Activated T-cell treated with anti-CD3 and anti-CD28 coated beads, Interleukin-2, amount 50 U/mL, for 4 hours (primary cell): ENCODE measurements around the gene HECTD1. TPM values are rescaled to one million over a fixed set of nuclear protein-coding genes. Genes with fewer than 3 reads are reported as not detected.
"Not testable (repeated sequence)": the region's sequence is repeated elsewhere in the genome, so short reads cannot be mapped to it uniquely, and the experiment has no call there.

Source experiments
- ATAC-seq, 2 donors: fragments of 200-7000 bp; cut with Tn5 transposase; one replicate each; pipeline ENCODE4 v1.10.0; 2021
- DNase-seq: peaks from one replicate; pipeline ENCODE4 v3.0.0-alpha.2; 2020
- H3K27me3 Mint-ChIP-seq: one replicate; pipeline ENCODE4 v1.8.0; 2021; ENCODE audit warnings: low read depth, mixed read lengths
- H3K36me3 Mint-ChIP-seq: one replicate; pipeline ENCODE4 v1.8.0; 2022; ENCODE audit warnings: mixed read lengths; ENCODE audit not compliant: insufficient read depth
- H3K4me1 Mint-ChIP-seq: one replicate; pipeline ENCODE4 v1.8.0; 2021; ENCODE audit warnings: low read depth, mixed read lengths
- H3K4me3 Mint-ChIP-seq: one replicate; pipeline ENCODE4 v1.8.0; 2021; ENCODE audit warnings: mild to moderate bottlenecking, moderate library complexity, mixed read lengths
- H3K9me3 Mint-ChIP-seq: one replicate; pipeline ENCODE4 v1.8.0; 2021; ENCODE audit warnings: mixed read lengths
- total RNA-seq, 3 donors: library from RNA; stranded (reverse); gene quantifications; one replicate each; pipeline ENCODE4 v1.2.1, GENCODE V29; 2021

HECTD1 gene
- total RNA-seq, 3 donors from 2014 or later, result 100 to 102 (median 101) TPM

DNA sequence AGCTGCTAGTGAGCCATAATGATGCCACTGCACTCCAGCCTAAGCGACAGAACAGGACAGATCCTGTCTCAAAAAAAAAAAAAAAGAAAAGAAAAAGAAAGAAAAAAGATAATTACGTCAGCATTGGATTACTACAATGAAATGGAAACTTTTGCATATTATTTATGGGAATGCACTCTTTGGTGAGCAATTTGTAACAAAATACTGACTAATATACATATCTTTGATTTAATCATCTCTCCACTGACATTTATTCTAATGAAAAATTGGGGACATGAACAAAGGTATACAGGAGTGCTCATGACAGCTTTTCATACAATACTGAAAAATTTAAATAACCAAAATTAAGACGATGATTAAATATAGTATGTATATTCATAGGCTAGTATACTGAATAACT is 27.9 kb upstream of the HECTD1 start:
- H3K27me3 Mint-ChIP-seq, result no peaks in the 10 kb centered on the region
- peaks cover 3% of the 10 kb centered on the region for H3K4me1 Mint-ChIP-seq
- ATAC-seq (no peak), DNase-seq (no peak)
- no peaks in the 10 kb centered on the region for H3K36me3 Mint-ChIP-seq
- H3K9me3 Mint-ChIP-seq, result no peaks in the 10 kb centered on the region
- no peak overlapping the region for H3K4me3 Mint-ChIP-seq

DNA sequence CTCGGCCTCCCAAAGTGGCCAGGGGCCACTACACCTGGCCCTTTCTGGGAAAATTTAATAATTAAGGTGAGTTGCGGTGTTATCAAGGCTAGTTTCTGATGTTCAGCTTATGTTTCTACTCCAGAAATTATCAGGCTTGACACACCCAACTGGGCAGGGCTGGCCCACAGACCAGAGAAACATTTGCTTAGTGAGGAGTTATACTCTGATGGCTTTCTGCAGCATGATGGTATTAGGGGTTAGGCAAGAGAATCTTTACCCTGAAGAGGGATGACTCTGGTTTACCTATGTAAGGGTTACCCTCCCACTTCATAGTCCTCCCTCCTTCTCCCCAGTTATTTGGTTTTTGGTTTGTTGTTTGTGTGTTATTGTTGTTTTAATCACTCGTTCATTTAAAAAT is 24.5 kb upstream of the HECTD1 start:
- Mint-ChIP-seq H3K4me3 (no peak overlapping the region), H3K9me3 (no peaks in the 10 kb centered on the region), H3K36me3 (no peaks in the 10 kb centered on the region), H3K4me1 (no peaks in the 10 kb centered on the region), H3K27me3 (no peaks in the 10 kb centered on the region)
- no peak for ATAC-seq
- DNase-seq, result no peak

DNA sequence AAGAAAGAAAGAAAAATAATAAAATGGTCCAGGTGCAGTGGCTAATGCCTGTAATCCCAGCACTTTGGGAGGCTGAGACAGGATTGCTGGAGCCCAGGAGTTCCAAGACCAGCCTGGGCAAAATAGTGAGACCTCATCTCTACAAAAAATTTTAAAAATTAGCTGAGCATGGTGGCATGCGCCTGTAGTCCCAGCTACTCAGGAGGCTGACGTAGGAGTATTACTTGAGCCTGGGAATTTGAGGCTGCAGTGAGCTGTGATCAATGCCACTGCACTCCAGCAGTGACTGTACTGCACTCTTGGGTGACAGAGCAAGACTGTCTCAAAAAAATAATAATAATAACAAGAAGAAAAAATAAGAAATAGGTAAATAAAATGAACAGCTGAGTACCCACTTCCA is 23.7 kb upstream of the HECTD1 start:
- not testable (repeated sequence) for H3K4me1 Mint-ChIP-seq, DNase-seq, H3K4me3 Mint-ChIP-seq, H3K9me3 Mint-ChIP-seq, ATAC-seq, H3K27me3 Mint-ChIP-seq, H3K36me3 Mint-ChIP-seq

DNA sequence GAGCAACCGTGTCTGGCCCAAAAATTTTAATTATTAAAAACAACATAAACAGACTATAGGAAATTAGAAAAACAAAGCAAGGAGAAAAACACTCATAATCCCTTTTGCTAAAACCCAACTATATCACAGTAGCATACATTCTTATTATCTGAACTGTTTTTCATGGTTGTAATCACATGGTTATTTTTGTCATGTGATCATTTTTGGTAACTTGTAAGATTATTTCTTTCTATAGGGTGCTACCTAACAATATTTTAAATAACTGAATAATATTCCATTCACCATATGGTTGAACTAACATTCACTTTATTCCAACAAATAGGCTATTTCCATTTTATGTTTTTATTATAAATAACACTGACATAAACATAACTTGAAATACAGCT is 23.0 kb upstream of the HECTD1 start:
- no peak for ATAC-seq
- H3K4me3 Mint-ChIP-seq, result no peak overlapping the region
- no peaks in the 10 kb centered on the region for H3K4me1 Mint-ChIP-seq
- DNase-seq, result no peak
- no peaks in the 10 kb centered on the region for H3K9me3 Mint-ChIP-seq
- no peaks in the 10 kb centered on the region for H3K27me3 Mint-ChIP-seq
- no peaks in the 10 kb centered on the region for H3K36me3 Mint-ChIP-seq

DNA sequence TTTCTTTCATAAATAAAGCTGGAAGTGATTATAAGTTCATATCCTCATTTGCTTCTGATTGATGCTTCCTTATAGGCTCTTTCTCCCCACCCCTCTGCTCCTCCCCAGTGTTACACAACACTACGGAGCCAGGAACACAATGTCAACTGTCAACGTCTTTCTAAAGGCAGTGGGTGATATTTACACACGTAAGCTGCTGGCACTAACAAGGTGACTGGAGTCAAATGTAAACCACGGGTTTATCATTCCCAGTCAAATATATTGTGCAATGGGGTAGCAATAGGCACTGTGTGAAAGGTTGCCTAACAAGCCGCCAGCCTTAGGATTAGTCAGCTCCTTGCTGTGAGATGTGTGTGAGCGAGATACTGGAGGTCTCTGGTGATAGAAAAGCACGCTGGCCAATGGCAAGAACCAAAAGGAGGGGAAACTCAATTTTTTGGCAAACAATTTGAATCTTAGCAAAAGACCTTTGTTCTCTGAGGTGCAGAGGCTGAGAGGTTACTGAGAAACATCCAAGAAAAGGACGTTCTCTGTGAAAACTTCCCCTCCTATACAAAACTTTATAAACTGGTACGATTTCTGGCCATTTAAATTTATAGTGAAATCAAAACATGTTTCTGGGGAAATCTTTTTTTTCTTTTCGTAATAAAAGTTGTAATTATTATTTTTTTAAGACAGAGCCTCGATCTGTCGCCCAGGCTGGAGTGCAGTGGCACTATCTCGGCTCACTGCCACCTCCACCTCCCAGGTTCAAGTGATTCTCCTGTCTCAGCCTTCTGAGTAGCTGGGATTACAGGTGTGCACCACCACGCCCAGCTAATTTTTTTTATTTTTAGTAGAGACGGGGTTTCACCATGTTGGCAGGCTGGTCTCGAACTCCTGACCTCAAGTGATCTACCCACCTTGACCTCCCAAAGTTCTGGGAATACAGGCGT is 22.3 kb upstream of the HECTD1 start:
- Mint-ChIP-seq H3K9me3 (no peaks in the 10 kb centered on the region), H3K4me1 (no peaks in the 10 kb centered on the region), H3K27me3 (no peaks in the 10 kb centered on the region), H3K4me3 (no peak overlapping the region), H3K36me3 (no peaks in the 10 kb centered on the region)
- ATAC-seq, result peak in 1 of 2 donors; percentile 41
- no peak for DNase-seq

DNA sequence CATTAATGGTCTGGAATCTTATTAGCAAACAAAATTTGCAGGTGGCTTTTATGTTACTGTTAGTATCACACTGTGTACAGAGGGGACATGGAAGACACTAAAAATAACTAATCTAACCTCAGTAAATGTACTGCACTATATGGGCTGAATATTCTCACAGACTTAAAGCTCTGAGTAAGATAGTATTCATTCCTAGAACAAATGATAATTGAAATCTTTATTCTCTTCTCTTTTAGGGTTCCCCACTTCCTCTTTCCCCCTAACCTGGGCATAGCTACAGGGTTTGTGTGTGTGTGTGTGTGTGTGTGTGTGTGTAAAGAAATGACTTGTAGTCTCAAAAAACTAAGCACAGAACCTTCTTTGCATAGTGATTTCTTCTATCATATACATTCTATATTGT is 21.4 kb upstream of the HECTD1 start:
- no peaks in the 10 kb centered on the region for H3K4me1 Mint-ChIP-seq
- DNase-seq, result no peak
- no peak for ATAC-seq
- H3K9me3 Mint-ChIP-seq, result no peaks in the 10 kb centered on the region
- no peaks in the 10 kb centered on the region for H3K36me3 Mint-ChIP-seq
- no peak overlapping the region for H3K4me3 Mint-ChIP-seq
- H3K27me3 Mint-ChIP-seq, result no peaks in the 10 kb centered on the region

DNA sequence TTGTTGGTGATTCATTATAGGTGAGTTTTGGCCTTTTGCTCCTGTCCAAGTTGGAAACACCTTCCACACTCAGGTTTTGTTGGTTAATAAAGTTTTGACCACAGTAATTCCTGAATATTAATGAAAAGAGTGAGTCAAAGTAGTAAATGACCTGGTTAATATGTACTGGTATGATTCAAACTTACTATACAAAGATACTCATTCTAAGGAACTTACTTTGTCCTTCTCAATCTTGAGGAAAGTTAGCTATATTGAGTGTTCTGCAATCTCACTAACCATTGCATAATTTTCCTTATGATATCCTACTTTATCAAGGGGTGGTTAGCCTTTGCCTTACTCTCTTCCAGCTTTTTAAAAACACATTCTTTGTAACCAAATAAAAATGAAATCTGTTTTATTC is 20.9 kb upstream of the HECTD1 start:
- H3K4me1 Mint-ChIP-seq, result no peaks in the 10 kb centered on the region
- H3K9me3 Mint-ChIP-seq, result no peaks in the 10 kb centered on the region
- ATAC-seq (no peak), DNase-seq (no peak)
- no peaks in the 10 kb centered on the region for H3K36me3 Mint-ChIP-seq
- H3K27me3 Mint-ChIP-seq, result no peaks in the 10 kb centered on the region
- no peak overlapping the region for H3K4me3 Mint-ChIP-seq

DNA sequence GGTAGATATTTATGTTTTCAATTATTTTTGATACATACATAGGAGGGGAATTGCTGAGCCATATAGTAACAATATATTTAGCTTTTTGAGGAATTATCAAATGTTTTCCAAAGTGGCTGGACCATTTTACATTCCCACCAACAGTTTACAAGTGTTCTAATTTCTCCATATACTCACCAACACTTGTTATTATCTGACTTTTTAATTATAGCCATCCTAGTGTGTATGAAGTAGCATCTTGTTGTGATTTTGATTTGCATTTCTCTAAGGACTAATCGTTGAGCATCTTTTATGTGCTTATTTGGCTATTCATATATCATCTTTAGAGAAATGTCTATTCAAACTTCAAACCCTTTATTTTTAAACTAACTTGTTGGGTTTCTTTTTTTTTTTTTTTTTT is 17.2 kb upstream of the HECTD1 start:
- no peaks in the 10 kb centered on the region for H3K27me3 Mint-ChIP-seq
- H3K4me1 Mint-ChIP-seq, result no peaks in the 10 kb centered on the region
- H3K4me3 Mint-ChIP-seq, result no peak overlapping the region
- H3K36me3 Mint-ChIP-seq, result no peaks in the 10 kb centered on the region
- DNase-seq (no peak), ATAC-seq (no peak)
- H3K9me3 Mint-ChIP-seq, result no peaks in the 10 kb centered on the region

DNA sequence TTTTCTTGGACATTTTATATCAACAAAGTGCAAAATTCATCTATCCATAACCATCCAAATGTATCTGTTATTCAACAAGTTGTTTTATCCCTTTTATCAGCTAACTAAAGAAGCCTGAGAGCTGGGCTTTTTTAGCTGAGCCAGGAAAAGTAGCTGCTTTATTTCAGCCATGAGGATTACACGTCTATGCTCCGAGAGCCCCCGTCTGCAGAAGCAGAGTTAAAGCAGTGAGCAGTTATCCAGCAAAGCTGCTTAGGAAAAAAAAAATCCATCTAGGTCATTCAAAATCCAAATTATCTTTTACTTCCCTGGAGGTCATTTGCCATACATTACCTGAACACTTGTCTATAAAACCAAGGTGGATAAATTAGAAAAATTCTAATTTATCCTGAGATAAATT is 15.7 kb upstream of the HECTD1 start:
- DNase-seq (no peak), ATAC-seq (no peak)
- Mint-ChIP-seq H3K4me1 (no peaks in the 10 kb centered on the region), H3K36me3 (no peaks in the 10 kb centered on the region), H3K4me3 (no peak overlapping the region), H3K9me3 (no peaks in the 10 kb centered on the region), H3K27me3 (no peaks in the 10 kb centered on the region)

DNA sequence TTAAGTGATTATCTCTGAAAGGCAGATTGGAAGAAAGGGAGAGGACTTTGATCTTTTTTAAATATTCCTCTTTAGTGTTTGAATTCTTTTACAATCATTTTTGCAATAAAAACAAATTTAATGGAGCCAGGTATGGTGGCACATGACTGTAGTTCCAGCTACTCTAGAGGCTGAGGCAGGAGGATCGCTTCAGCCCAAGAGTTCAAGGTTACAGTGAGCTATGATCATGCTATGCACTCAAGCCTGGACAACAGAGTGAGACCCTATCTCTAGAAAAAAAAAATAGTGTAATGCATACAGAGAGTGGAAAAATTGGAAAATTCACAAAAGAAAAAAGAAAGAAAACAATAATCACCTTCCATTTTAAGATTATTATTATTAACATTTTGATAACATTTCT is 15.2 kb upstream of the HECTD1 start:
- H3K36me3 Mint-ChIP-seq, result no peaks in the 10 kb centered on the region
- no peaks in the 10 kb centered on the region for H3K4me1 Mint-ChIP-seq
- H3K27me3 Mint-ChIP-seq, result no peaks in the 10 kb centered on the region
- DNase-seq (no peak), ATAC-seq (no peak)
- no peaks in the 10 kb centered on the region for H3K9me3 Mint-ChIP-seq
- H3K4me3 Mint-ChIP-seq, result no peak overlapping the region

DNA sequence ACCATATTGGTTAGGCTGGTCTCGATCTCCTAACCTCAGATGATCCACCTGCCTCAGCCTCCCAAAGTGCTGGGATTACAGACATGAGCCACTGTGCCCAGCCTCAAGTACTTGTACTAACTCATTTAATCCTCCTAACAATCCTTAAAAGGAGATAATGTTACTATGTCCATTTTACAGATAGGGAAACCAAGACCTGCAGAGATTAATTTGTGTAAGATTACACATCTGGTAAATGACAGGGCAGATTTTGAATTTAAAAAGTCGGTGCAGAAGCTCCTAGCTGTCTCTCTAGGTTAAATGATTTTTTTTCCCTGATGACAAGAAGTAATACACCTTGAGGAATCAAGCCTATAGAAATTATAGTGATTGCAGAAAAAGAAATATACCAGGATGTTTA is 13.7 kb upstream of the HECTD1 start:
- Mint-ChIP-seq H3K36me3 (no peaks in the 10 kb centered on the region), H3K9me3 (no peaks in the 10 kb centered on the region), H3K4me3 (no peak overlapping the region), H3K4me1 (no peaks in the 10 kb centered on the region), H3K27me3 (no peaks in the 10 kb centered on the region)
- ATAC-seq, result no peak
- DNase-seq, result no peak

DNA sequence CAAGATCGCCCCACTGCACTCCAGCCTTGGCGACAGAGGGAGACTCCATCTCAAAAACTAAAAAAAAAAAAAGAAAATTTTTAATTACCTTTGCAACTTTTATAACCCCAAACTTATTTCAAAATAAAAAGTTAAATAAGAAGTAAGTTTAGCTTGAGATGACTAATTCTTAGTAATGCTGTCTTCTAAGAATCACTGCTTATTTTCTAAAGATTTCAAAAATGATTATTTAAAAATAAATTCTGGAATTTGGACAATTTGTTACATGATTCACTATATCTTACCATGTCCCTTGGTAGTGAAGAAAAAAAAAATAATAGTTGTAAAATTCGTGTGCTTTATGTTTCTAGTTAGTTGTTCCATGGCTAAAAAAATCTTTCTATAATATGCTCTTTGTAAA is 11.6 kb upstream of the HECTD1 start:
- Mint-ChIP-seq H3K27me3 (no peaks in the 10 kb centered on the region), H3K36me3 (no peaks in the 10 kb centered on the region), H3K4me3 (no peak overlapping the region), H3K9me3 (no peaks in the 10 kb centered on the region), H3K4me1 (no peaks in the 10 kb centered on the region)
- DNase-seq (no peak), ATAC-seq (no peak)

DNA sequence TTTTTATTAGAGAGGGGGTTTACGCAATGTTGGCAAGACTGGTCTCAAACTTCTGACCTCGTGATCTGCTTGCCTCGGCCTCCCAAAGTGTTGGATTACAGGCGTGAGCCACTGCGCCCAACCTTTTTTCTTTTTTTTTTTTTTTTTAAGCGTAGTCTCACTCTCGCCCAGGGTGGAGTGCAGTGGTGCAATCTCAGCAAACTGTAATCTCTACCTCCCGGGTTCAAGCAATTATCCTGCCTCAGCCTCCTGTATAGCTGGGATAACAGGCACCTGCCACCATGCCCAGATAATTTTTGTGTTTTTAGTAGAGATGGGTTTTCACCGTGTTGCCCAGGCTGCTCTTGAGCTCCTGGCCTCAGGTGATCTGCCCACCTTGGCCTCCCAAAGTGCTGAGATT is 8.8 kb upstream of the HECTD1 start:
- ATAC-seq (no peak), DNase-seq (no peak)
- Mint-ChIP-seq H3K4me1 (no peaks in the 10 kb centered on the region), H3K4me3 (no peak overlapping the region), H3K9me3 (no peaks in the 10 kb centered on the region), H3K36me3 (no peaks in the 10 kb centered on the region), H3K27me3 (no peaks in the 10 kb centered on the region)

DNA sequence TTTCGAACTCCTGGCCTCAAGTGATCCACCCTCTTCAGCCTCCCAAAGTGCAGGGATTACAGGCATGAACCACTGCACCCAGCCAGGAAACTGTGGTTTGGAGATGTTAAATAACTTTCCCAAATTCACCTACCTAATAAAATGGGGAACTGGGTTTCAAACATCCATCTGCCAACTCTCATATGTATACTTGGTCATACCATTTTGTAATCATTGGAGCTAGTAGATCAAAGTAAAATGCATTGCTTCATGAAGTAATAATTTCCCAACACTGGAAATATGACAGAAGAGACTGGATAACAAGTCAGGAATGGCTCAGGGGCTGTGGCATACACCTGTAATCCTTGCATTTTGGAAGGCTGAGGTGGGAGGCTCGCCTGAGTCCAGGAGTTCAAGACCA is 5.3 kb upstream of the HECTD1 start:
- ATAC-seq (no peak), DNase-seq (no peak)
- H3K4me3 Mint-ChIP-seq, result no peak overlapping the region
- H3K27me3 Mint-ChIP-seq, result no peaks in the 10 kb centered on the region
- H3K36me3 Mint-ChIP-seq, result no peaks in the 10 kb centered on the region
- no peaks in the 10 kb centered on the region for H3K9me3 Mint-ChIP-seq
- H3K4me1 Mint-ChIP-seq, result peaks cover 28% of the 10 kb centered on the region

DNA sequence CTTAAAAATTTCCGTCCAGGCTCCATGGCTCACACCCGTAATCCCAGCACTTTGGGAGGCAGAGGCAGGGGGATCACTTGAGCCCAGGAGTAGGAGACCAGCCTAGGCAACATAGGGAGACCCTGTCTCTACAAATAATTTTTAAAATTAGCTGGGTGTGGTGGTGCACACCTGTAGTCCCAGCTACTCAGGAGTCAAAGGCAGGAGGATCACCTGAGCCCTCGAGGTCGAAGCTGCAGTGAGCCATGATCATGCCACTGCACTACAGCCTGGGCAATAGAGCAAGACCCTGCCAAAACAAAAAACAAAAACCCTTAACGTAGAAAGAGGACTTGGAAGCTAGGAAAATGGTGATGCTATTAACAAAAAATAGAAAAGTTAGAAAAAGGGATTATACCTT is 2.0 kb upstream of the HECTD1 start:
- Mint-ChIP-seq H3K36me3 (peaks cover 6% of the 10 kb centered on the region), H3K27me3 (no peaks in the 10 kb centered on the region), H3K4me3 (no peak overlapping the region), H3K4me1 (peaks cover 44% of the 10 kb centered on the region), H3K9me3 (no peaks in the 10 kb centered on the region)
- DNase-seq (no peak), ATAC-seq (no peak)
